Hematopoietic multipotent progenitor cell (in vitro differentiated cells): ENCODE results near the gene MED13. TPM values are rescaled to one million over a fixed set of nuclear protein-coding genes. Genes with fewer than 3 reads are reported as not detected.

Experiments used
- DNase-seq, 3 donors: peaks; one replicate each; pipeline ENCODE4 v3.0.0-alpha.2; 2011 to 2015; ENCODE audit warnings: low read depth in 2 of 3, low spot score in 2 of 3
- total RNA-seq: library from RNA; depleted of rRNA; stranded (reverse); fragments of >200 nt; gene quantifications from one replicate; pipeline ENCODE4 v1.2.3, GENCODE V29; 2012

MED13 gene
- total RNA-seq, 1 donor = 50.6 TPM

- no peak for DNase-seq
Measured at GRCh38 chr17:62062302-62062701, 2.8 kb downstream of the MED13 start.

GRCh38 chr17:62059414-62059813 is 5.7 kb downstream of the MED13 start:
- no peak for DNase-seq

GRCh38 chr17:62058611-62059010 is 6.5 kb downstream of the MED13 start:
- DNase-seq = no peak

GRCh38 chr17:62057696-62058095 is 7.4 kb downstream of the MED13 start:
- no peak for DNase-seq

GRCh38 chr17:62052765-62053338 is 12.2 kb downstream of the MED13 start:
- no peak for DNase-seq

GRCh38 chr17:62051053-62051452 is 14.0 kb downstream of the MED13 start:
- no peak for DNase-seq

GRCh38 chr17:62049299-62049698 is 15.8 kb downstream of the MED13 start:
- no peak for DNase-seq

GRCh38 chr17:62048262-62048661 is 16.8 kb downstream of the MED13 start:
- no peak for DNase-seq

- DNase-seq = no peak
Measured at GRCh38 chr17:62045517-62045916, 19.6 kb downstream of the MED13 start.

GRCh38 chr17:62045109-62045508 is 20.0 kb downstream of the MED13 start:
- DNase-seq = no peak

GRCh38 chr17:62043602-62044001 is 21.5 kb downstream of the MED13 start:
- DNase-seq = no peak

- no peak for DNase-seq
Measured at GRCh38 chr17:62043140-62043539, 21.9 kb downstream of the MED13 start.

GRCh38 chr17:62038248-62038647 is 26.8 kb downstream of the MED13 start:
- no peak for DNase-seq

GRCh38 chr17:62033317-62033716 is 31.8 kb downstream of the MED13 start:
- no peak for DNase-seq

- no peak for DNase-seq
Measured at GRCh38 chr17:62032480-62032879, 32.6 kb downstream of the MED13 start.

- no peak for DNase-seq
Measured at GRCh38 chr17:62030264-62030663, 34.8 kb downstream of the MED13 start.

- DNase-seq = no peak
Measured at GRCh38 chr17:62024866-62025265, 40.2 kb downstream of the MED13 start.

- no peak for DNase-seq
Measured at GRCh38 chr17:62017912-62018311, 47.2 kb downstream of the MED13 start.

- DNase-seq = no peak
Measured at GRCh38 chr17:62017496-62017895, 47.6 kb downstream of the MED13 start.

- DNase-seq = no peak
Measured at GRCh38 chr17:62014526-62014925, 50.6 kb downstream of the MED13 start.

- DNase-seq = no peak
Measured at GRCh38 chr17:62009220-62009619, 55.9 kb downstream of the MED13 start.

- DNase-seq = no peak
Measured at GRCh38 chr17:62008294-62008693, 56.8 kb downstream of the MED13 start.

GRCh38 chr17:62004388-62004787 is 60.7 kb downstream of the MED13 start:
- no peak for DNase-seq
